ENCODE measurements around the gene MTRF1. TPM values are rescaled to one million over a fixed set of nuclear protein-coding genes. Genes with fewer than 3 reads are reported as not detected.

The MTRF1 gene
- total and polyA plus RNA-seq, 4 experiments from 2014 or later, result 5.3 to 30.1 (median 22.8) TPM

- Mint-ChIP-seq H3K4me3 (no peak overlapping the region), H3K36me3 (peaks cover 1 to 3% of the 10 kb centered on the region in 2 donors), H3K4me1 (no peaks in the 10 kb centered on the region), H3K9me3 (peaks cover 0 to 33% (median 10%) of the 10 kb centered on the region in 8 donors), H3K27ac (no peak overlapping the region), H3K27me3 (peaks cover under 1 to 4% of the 10 kb centered on the region in 2 donors)
- CTCF ChIA-PET (ENCODE audit: partially characterized antibody), result no interaction called here
- no peak for DNase-seq
- no peak overlapping the region for H3K27ac ChIP-seq (ENCODE audit: low read depth, low read length)
- intact Hi-C loops (cut with micrococcal nuclease), result no loop called here
- H3K4me3 ChIP-seq (ENCODE audit: low read length in 2 of 2), result no peak overlapping the region
- no peaks in the 10 kb centered on the region for H3K27me3 ChIP-seq (ENCODE audit: insufficient read depth, low read length)
- no peaks in the 10 kb centered on the region for H3K4me1 ChIP-seq (ENCODE audit: insufficient read depth, low read length)
- no peaks in the 10 kb centered on the region for H3K36me3 ChIP-seq (ENCODE audit: insufficient read depth, low read length)
- H3K9me3 ChIP-seq (ENCODE audit: control insufficient read depth in 1 of 2, low read length in 2 of 2), result peaks cover 0 to 3% of the 10 kb centered on the region in 2 donors
- POLR2A ChIA-PET (ENCODE audit: partially characterized antibody), result no interaction called here
Observed at GRCh38 chr13:41295973-41296372, 32.6 kb upstream of the MTRF1 start.

- peaks cover 0 to 3% of the 10 kb centered on the region in 2 donors for H3K9me3 ChIP-seq (ENCODE audit: control insufficient read depth in 1 of 2, low read length in 2 of 2)
- Mint-ChIP-seq H3K36me3 (peaks cover 0 to 1% of the 10 kb centered on the region in 2 donors), H3K4me3 (no peak overlapping the region), H3K27ac (no peak overlapping the region), H3K27me3 (peaks cover 0 to 4% of the 10 kb centered on the region in 2 donors), H3K4me1 (no peaks in the 10 kb centered on the region), H3K9me3 (peaks cover 0 to 33% (median 10%) of the 10 kb centered on the region in 8 donors)
- CTCF ChIA-PET (ENCODE audit: partially characterized antibody), result no interaction called here
- POLR2A ChIA-PET (ENCODE audit: partially characterized antibody), result no interaction called here
- DNase-seq, result no peak
- H3K4me1 ChIP-seq (ENCODE audit: insufficient read depth, low read length), result no peaks in the 10 kb centered on the region
- H3K4me3 ChIP-seq (ENCODE audit: low read length in 2 of 2), result no peak overlapping the region
- no peaks in the 10 kb centered on the region for H3K27me3 ChIP-seq (ENCODE audit: insufficient read depth, low read length)
- H3K36me3 ChIP-seq (ENCODE audit: insufficient read depth, low read length), result no peaks in the 10 kb centered on the region
- H3K27ac ChIP-seq (ENCODE audit: low read depth, low read length), result no peak overlapping the region
- intact Hi-C loops (cut with micrococcal nuclease), result no loop called here
Observed at GRCh38 chr13:41294914-41295313, 31.5 kb upstream of the MTRF1 start.

- H3K4me1 ChIP-seq (ENCODE audit: insufficient read depth, low read length), result no peaks in the 10 kb centered on the region
- H3K9me3 ChIP-seq (ENCODE audit: control insufficient read depth in 1 of 2, low read length in 2 of 2), result peaks cover 0 to 3% of the 10 kb centered on the region in 2 donors
- no peaks in the 10 kb centered on the region for H3K27me3 ChIP-seq (ENCODE audit: insufficient read depth, low read length)
- POLR2A ChIA-PET (ENCODE audit: partially characterized antibody), result no interaction called here
- Mint-ChIP-seq H3K4me1 (no peaks in the 10 kb centered on the region), H3K27ac (no peak overlapping the region), H3K9me3 (peaks cover 0 to 34% (median 10%) of the 10 kb centered on the region in 8 donors), H3K36me3 (peaks cover 0 to 1% of the 10 kb centered on the region in 2 donors), H3K4me3 (no peak overlapping the region), H3K27me3 (peaks cover 0 to 2% of the 10 kb centered on the region in 2 donors)
- DNase-seq, result no peak
- no peaks in the 10 kb centered on the region for H3K36me3 ChIP-seq (ENCODE audit: insufficient read depth, low read length)
- intact Hi-C loops (cut with micrococcal nuclease), result no loop called here
- no peak overlapping the region for H3K27ac ChIP-seq (ENCODE audit: low read depth, low read length)
- no peak overlapping the region for H3K4me3 ChIP-seq (ENCODE audit: low read length in 2 of 2)
- CTCF ChIA-PET (ENCODE audit: partially characterized antibody), result no interaction called here
Observed at GRCh38 chr13:41293272-41293671, 29.9 kb upstream of the MTRF1 start.

- intact Hi-C loops (cut with micrococcal nuclease), result no loop called here
- peaks cover 0 to 1% of the 10 kb centered on the region in 2 donors for H3K36me3 Mint-ChIP-seq
- CTCF ChIA-PET (ENCODE audit: partially characterized antibody), result no interaction called here
- H3K27me3 Mint-ChIP-seq, result no peaks in the 10 kb centered on the region
- no peak overlapping the region for H3K27ac Mint-ChIP-seq
- POLR2A ChIA-PET (ENCODE audit: partially characterized antibody), result no interaction called here
- H3K36me3 ChIP-seq (ENCODE audit: insufficient read depth, low read length), result no peaks in the 10 kb centered on the region
- no peak overlapping the region for H3K27ac ChIP-seq (ENCODE audit: low read depth, low read length)
- H3K4me3 ChIP-seq (ENCODE audit: low read length in 2 of 2), result no peak overlapping the region
- H3K4me1 Mint-ChIP-seq, result peaks cover 6 to 11% (median 9%) of the 10 kb centered on the region in 4 donors
- H3K4me1 ChIP-seq (ENCODE audit: insufficient read depth, low read length), result peaks cover 10% of the 10 kb centered on the region
- peaks cover 0 to 3% of the 10 kb centered on the region in 2 donors for H3K9me3 ChIP-seq (ENCODE audit: control insufficient read depth in 1 of 2, low read length in 2 of 2)
- no peak for DNase-seq
- H3K4me3 Mint-ChIP-seq, result no peak overlapping the region
- peaks cover 0 to 35% (median 10%) of the 10 kb centered on the region in 8 donors for H3K9me3 Mint-ChIP-seq
- no peaks in the 10 kb centered on the region for H3K27me3 ChIP-seq (ENCODE audit: insufficient read depth, low read length)
Observed at GRCh38 chr13:41291246-41291645, 27.9 kb upstream of the MTRF1 start.

GRCh38 chr13:41289463-41289881 is 26.1 kb upstream of the MTRF1 start:
- no peaks in the 10 kb centered on the region for H3K36me3 ChIP-seq (ENCODE audit: insufficient read depth, low read length)
- H3K4me3 ChIP-seq (ENCODE audit: low read length in 2 of 2), result no peak overlapping the region
- DNase-seq, result no peak
- CTCF ChIA-PET (ENCODE audit: partially characterized antibody), result no interaction called here
- Mint-ChIP-seq H3K27ac (no peak overlapping the region), H3K36me3 (peaks cover 0 to 1% of the 10 kb centered on the region in 2 donors), H3K4me1 (peaks cover 7 to 22% (median 12%) of the 10 kb centered on the region in 4 donors), H3K27me3 (no peaks in the 10 kb centered on the region), H3K9me3 (peaks cover 0 to 25% (median 6%) of the 10 kb centered on the region in 8 donors), H3K4me3 (no peak overlapping the region)
- peaks cover 0 to 3% of the 10 kb centered on the region in 2 donors for H3K9me3 ChIP-seq (ENCODE audit: control insufficient read depth in 1 of 2, low read length in 2 of 2)
- no peak overlapping the region for H3K27ac ChIP-seq (ENCODE audit: low read depth, low read length)
- H3K4me1 ChIP-seq (ENCODE audit: insufficient read depth, low read length), result peaks cover 13% of the 10 kb centered on the region
- POLR2A ChIA-PET (ENCODE audit: partially characterized antibody), result no interaction called here
- intact Hi-C loops (cut with micrococcal nuclease), result no loop called here
- no peaks in the 10 kb centered on the region for H3K27me3 ChIP-seq (ENCODE audit: insufficient read depth, low read length)

- H3K4me3 ChIP-seq (ENCODE audit: low read length in 2 of 2), result no peak overlapping the region
- Mint-ChIP-seq H3K4me3 (peak overlapping the region in 5 of 8 donors; percentile 0 to 57 (median 13)), H3K4me1 (peaks cover 7 to 22% (median 12%) of the 10 kb centered on the region in 4 donors), H3K36me3 (no peaks in the 10 kb centered on the region), H3K27me3 (no peaks in the 10 kb centered on the region), H3K27ac (peak overlapping the region in 2 of 7 donors; percentile 1 to 17), H3K9me3 (peaks cover 0 to 2% (median under 1%) of the 10 kb centered on the region in 8 donors)
- no peaks in the 10 kb centered on the region for H3K9me3 ChIP-seq (ENCODE audit: control insufficient read depth in 1 of 2, low read length in 2 of 2)
- intact Hi-C loops (cut with micrococcal nuclease), result no loop called here
- H3K4me1 ChIP-seq (ENCODE audit: insufficient read depth, low read length), result peaks cover 13% of the 10 kb centered on the region
- POLR2A ChIA-PET (ENCODE audit: partially characterized antibody), result no interaction called here
- H3K27me3 ChIP-seq (ENCODE audit: insufficient read depth, low read length), result no peaks in the 10 kb centered on the region
- DNase-seq, result peak in 3 of 5 donors; percentile 14 to 28 (median 23)
- no peaks in the 10 kb centered on the region for H3K36me3 ChIP-seq (ENCODE audit: insufficient read depth, low read length)
- CTCF ChIA-PET (ENCODE audit: partially characterized antibody), result interaction anchor here (1.4 kb wide), 1 partner anchor 26 kb away, joined by 3 read pairs; no protein-coding TSS in a partner anchor
- no peak overlapping the region for H3K27ac ChIP-seq (ENCODE audit: low read depth, low read length)
Observed at GRCh38 chr13:41286370-41286769, 23.0 kb upstream of the MTRF1 start.

GRCh38 chr13:41284512-41285288 is 21.3 kb upstream of the MTRF1 start:
- CTCF ChIA-PET (ENCODE audit: partially characterized antibody), result no interaction called here
- no peak for DNase-seq
- no peaks in the 10 kb centered on the region for H3K9me3 ChIP-seq (ENCODE audit: control insufficient read depth in 1 of 2, low read length in 2 of 2)
- H3K4me3 ChIP-seq (ENCODE audit: low read length in 2 of 2), result no peak overlapping the region
- peaks cover 7 to 22% (median 12%) of the 10 kb centered on the region in 4 donors for H3K4me1 Mint-ChIP-seq
- no peaks in the 10 kb centered on the region for H3K36me3 Mint-ChIP-seq
- no peaks in the 10 kb centered on the region for H3K27me3 ChIP-seq (ENCODE audit: insufficient read depth, low read length)
- H3K27me3 Mint-ChIP-seq, result peaks cover 0 to 5% of the 10 kb centered on the region in 2 donors
- no peaks in the 10 kb centered on the region for H3K36me3 ChIP-seq (ENCODE audit: insufficient read depth, low read length)
- H3K27ac Mint-ChIP-seq, result no peak overlapping the region
- H3K4me1 ChIP-seq (ENCODE audit: insufficient read depth, low read length), result peaks cover 13% of the 10 kb centered on the region
- H3K27ac ChIP-seq (ENCODE audit: low read depth, low read length), result no peak overlapping the region
- POLR2A ChIA-PET (ENCODE audit: partially characterized antibody), result no interaction called here
- intact Hi-C loops (cut with micrococcal nuclease), result no loop called here
- no peak overlapping the region for H3K4me3 Mint-ChIP-seq
- peaks cover 0 to 2% (median 0%) of the 10 kb centered on the region in 8 donors for H3K9me3 Mint-ChIP-seq

Measured in CD4-positive, alpha-beta memory T cell (primary cell).